Osteoblast (primary cell): Measurements from ENCODE around the gene NRCAM. TPM values are rescaled to one million over a fixed set of nuclear protein-coding genes. Genes with fewer than 3 reads are reported as not detected.

ENCODE experiments used
- DNase-seq: peaks from one replicate; pipeline ENCODE4 v3.0.0; 2011; ENCODE audit warnings: low spot score, mixed read lengths; ENCODE audit not compliant: insufficient read length; ENCODE audit errors: missing footprints
- H2AFZ ChIP-seq: 2 replicates; pipeline ENCODE4 v1.6.0; 2011; ENCODE audit warnings: mild to moderate bottlenecking, low read length
- H3K27ac ChIP-seq: 2 replicates; pipeline ENCODE4 v1.5.1; 2011; ENCODE audit warnings: mild to moderate bottlenecking, low read depth, low read length, moderate library complexity
- H3K27me3 ChIP-seq: 2 replicates; pipeline ENCODE4 v1.6.0; 2012; ENCODE audit warnings: mild to moderate bottlenecking, control low read depth, inconsistent platforms, low read length, moderate library complexity; ENCODE audit not compliant: insufficient read depth
- H3K36me3 ChIP-seq: 2 replicates; pipeline ENCODE4 v1.5.1; 2011; ENCODE audit warnings: mild to moderate bottlenecking, low read length, control low read depth, moderate library complexity; ENCODE audit not compliant: insufficient read depth
- H3K4me1 ChIP-seq: 2 replicates; pipeline ENCODE4 v1.5.1; 2011; ENCODE audit warnings: mild to moderate bottlenecking, low read length, control low read depth, moderate library complexity; ENCODE audit not compliant: insufficient read depth
- H3K4me2 ChIP-seq: 2 replicates; pipeline ENCODE4 v1.6.0; 2011; ENCODE audit warnings: mild to moderate bottlenecking, low read length; ENCODE audit not compliant: insufficient read depth
- H3K4me3 ChIP-seq: fragments of 200-600 bp; sonication (generic); 3 replicates; pipeline ENCODE4 v1.5.1; 2012; ENCODE audit warnings: mild to moderate bottlenecking, low read length, inconsistent platforms; ENCODE audit not compliant: insufficient read depth
- H3K79me2 ChIP-seq: 2 replicates; pipeline ENCODE4 v1.6.0; 2012; ENCODE audit warnings: mild to moderate bottlenecking, low read length, control low read depth, inconsistent platforms; ENCODE audit not compliant: insufficient read depth
- H3K9me3 ChIP-seq: 2 replicates; pipeline ENCODE4 v1.5.1; 2011; ENCODE audit warnings: low read depth, low read length, control low read depth
- H4K20me1 ChIP-seq: 2 replicates; pipeline ENCODE4 v1.6.0; 2012; ENCODE audit warnings: mild to moderate bottlenecking, low read length, control low read depth; ENCODE audit not compliant: insufficient read depth
- total RNA-seq: library from RNA; depleted of rRNA; stranded (reverse); fragments of >200 nt; gene quantifications from 2 replicates; pipeline ENCODE4 v1.2.3, GENCODE V29; 2012
- TF ChIP-seq, protein P1 (sequence below): IDR thresholded peaks from 2 replicates; pipeline ENCODE4 v1.5.1; 2011; ENCODE audit warnings: mild to moderate bottlenecking, low read depth, low read length, moderate library complexity; ENCODE audit errors: extremely low read depth

The NRCAM gene
- total RNA-seq, 1 donor = 2.2 TPM

DNA sequence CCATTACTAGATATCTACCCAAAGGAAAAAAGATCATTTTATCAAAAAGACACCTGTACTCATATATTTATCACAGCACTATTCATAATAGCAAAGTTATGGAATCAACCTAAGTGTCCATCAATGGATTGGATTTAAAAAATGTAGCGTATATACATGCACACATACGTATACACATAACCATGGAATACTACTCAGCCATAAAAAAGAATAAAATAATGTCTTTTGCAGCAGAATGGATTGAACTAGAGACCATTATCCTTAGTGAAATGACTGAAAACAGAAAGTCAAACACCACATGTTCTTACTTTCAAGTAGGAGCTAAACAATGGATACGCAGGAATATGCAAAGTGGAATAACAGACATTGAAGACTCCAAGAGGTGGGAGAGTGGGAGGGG is 168.4 kb downstream of the NRCAM start:
- H3K27me3 ChIP-seq = peaks cover 3% of the 10 kb centered on the region
- H2AFZ ChIP-seq = no peak overlapping the region
- no peaks in the 10 kb centered on the region for H4K20me1 ChIP-seq
- TF ChIP-seq, protein P1, sequence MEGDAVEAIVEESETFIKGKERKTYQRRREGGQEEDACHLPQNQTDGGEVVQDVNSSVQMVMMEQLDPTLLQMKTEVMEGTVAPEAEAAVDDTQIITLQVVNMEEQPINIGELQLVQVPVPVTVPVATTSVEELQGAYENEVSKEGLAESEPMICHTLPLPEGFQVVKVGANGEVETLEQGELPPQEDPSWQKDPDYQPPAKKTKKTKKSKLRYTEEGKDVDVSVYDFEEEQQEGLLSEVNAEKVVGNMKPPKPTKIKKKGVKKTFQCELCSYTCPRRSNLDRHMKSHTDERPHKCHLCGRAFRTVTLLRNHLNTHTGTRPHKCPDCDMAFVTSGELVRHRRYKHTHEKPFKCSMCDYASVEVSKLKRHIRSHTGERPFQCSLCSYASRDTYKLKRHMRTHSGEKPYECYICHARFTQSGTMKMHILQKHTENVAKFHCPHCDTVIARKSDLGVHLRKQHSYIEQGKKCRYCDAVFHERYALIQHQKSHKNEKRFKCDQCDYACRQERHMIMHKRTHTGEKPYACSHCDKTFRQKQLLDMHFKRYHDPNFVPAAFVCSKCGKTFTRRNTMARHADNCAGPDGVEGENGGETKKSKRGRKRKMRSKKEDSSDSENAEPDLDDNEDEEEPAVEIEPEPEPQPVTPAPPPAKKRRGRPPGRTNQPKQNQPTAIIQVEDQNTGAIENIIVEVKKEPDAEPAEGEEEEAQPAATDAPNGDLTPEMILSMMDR = no peak
- H3K4me3 ChIP-seq = no peak overlapping the region
- no peak for DNase-seq
- H3K36me3 ChIP-seq = no peaks in the 10 kb centered on the region
- no peak overlapping the region for H3K27ac ChIP-seq
- H3K4me2 ChIP-seq = no peak overlapping the region
- H3K79me2 ChIP-seq = no peaks in the 10 kb centered on the region
- no peaks in the 10 kb centered on the region for H3K9me3 ChIP-seq
- peaks cover 6% of the 10 kb centered on the region for H3K4me1 ChIP-seq

DNA sequence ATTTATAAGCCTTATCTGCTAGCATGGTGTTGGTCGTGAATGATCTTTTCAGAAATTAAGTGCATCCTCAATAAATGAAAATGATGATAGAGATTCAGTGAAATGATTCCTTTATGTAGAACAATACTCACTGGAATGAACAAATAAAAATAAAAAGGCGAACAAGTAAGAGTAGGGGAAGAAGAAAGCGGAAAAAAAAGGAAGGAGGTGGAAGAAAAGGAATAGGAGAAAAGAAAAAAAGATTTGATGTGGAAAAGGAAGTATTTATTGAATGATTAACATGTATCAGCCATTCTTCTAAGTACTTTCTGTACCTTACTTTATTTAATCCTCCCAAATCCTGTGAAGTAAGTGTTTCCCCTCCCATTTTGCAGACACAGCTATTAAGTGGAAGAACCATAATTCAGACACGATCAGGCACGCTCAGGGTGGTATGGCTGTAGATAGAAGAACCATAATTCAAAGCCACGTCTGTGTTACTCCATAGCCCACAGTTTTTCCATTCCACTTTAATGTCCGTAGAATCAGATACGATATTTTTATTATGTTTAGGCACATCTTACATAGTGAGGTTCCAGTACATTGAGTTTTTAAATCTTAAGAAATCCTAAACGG is 169.8 kb downstream of the NRCAM start:
- DNase-seq = no peak
- Histone ChIP-seq H3K79me2 (no peaks in the 10 kb centered on the region), H4K20me1 (no peaks in the 10 kb centered on the region), H3K36me3 (no peaks in the 10 kb centered on the region), H3K9me3 (no peaks in the 10 kb centered on the region), H3K4me2 (no peak overlapping the region), H3K4me1 (no peaks in the 10 kb centered on the region), H3K27me3 (peaks cover 3% of the 10 kb centered on the region), H3K4me3 (no peak overlapping the region), H2AFZ (no peak overlapping the region), H3K27ac (no peak overlapping the region)
- TF ChIP-seq, protein P1 = no peak

DNA sequence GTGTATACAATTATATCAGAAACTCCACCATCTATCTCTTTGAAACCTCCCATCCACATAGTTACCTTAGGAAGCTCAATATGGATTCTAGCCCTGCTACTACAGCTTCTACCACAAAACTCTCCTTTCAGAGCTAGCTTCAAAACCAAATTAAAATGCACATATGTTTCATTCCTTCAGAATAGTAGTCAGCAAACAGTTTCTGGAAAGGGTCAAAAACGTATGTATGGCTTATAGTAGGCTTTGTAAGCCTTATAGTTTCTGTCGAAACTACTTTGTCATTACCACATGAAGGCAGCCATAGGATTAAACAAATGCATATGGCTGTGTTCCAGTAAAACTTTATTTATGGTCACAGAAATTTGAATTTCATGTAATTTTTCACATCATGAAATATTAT is 170.5 kb downstream of the NRCAM start:
- no peak for DNase-seq
- Histone ChIP-seq H3K27ac (no peak overlapping the region), H3K36me3 (no peaks in the 10 kb centered on the region), H3K27me3 (peaks cover 3% of the 10 kb centered on the region), H2AFZ (no peak overlapping the region), H3K79me2 (no peaks in the 10 kb centered on the region), H3K4me1 (no peaks in the 10 kb centered on the region), H3K4me3 (no peak overlapping the region), H4K20me1 (no peaks in the 10 kb centered on the region), H3K9me3 (no peaks in the 10 kb centered on the region), H3K4me2 (no peak overlapping the region)
- TF ChIP-seq, protein P1 = no peak

DNA sequence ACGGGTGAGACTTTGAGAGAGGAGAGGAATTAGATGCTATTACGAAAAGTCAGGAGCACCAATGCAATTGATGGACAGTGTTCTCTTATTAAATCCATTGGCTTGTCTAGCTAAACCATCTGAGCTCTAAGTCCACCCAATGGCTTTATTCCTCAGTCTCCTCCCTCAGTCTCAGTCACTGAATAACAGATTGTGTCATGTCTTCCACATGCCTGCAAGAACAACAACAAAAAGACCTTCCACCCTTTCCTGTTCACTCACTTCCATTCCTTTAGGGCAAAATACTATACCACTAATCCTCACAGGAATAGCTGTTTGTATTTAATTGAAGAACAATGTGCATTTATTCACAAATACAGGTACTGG is 171.2 kb downstream of the NRCAM start:
- no peaks in the 10 kb centered on the region for H3K9me3 ChIP-seq
- no peaks in the 10 kb centered on the region for H4K20me1 ChIP-seq
- no peak overlapping the region for H3K27ac ChIP-seq
- H3K36me3 ChIP-seq = no peaks in the 10 kb centered on the region
- TF ChIP-seq, protein P1 = no peak
- H3K79me2 ChIP-seq = no peaks in the 10 kb centered on the region
- no peak overlapping the region for H3K4me2 ChIP-seq
- H3K4me1 ChIP-seq = no peaks in the 10 kb centered on the region
- no peak overlapping the region for H3K4me3 ChIP-seq
- H2AFZ ChIP-seq = no peak overlapping the region
- H3K27me3 ChIP-seq = peaks cover under 1% of the 10 kb centered on the region
- DNase-seq = no peak
